K562 (cell line): ENCODE data around the gene WDR45. TPM values are rescaled to one million over a fixed set of nuclear protein-coding genes. Genes with fewer than 3 reads are reported as not detected.
A peak's percentile ranks its signal among the peaks of the same experiment; 100 is the strongest.

Source experiments
- FOXK2 ChIP-seq, 2 experiments: fragments of 450-650 bp; IDR thresholded peaks in 1 of 2; conservative IDR thresholded peaks in 1 of 2; 2 replicates each; pipeline ENCODE4 v1.6.1; 2016; ENCODE audit warnings: low read depth in 2 of 2, mild to moderate bottlenecking in 1 of 2
- HDAC3 ChIP-seq: fragments of 450-650 bp; IDR thresholded peaks from 2 replicates; pipeline ENCODE4 v1.6.1; 2018; ENCODE audit warnings: borderline replicate concordance, mild to moderate bottlenecking, moderate library complexity; ENCODE audit not compliant: partially characterized antibody
- HLTF ChIP-seq: fragments of 450-650 bp; IDR thresholded peaks from 2 replicates; pipeline ENCODE4 v1.6.1; 2016
- HMGN3 ChIP-seq: IDR thresholded peaks from 2 replicates; pipeline ENCODE4 v1.6.1; 2011; ENCODE audit warnings: borderline replicate concordance, low read depth, mild to moderate bottlenecking, mixed read lengths, low read length; ENCODE audit not compliant: insufficient read length; ENCODE audit errors: extremely low read depth
- HNRNPH1 ChIP-seq: fragments of 200-400 bp; formaldehyde crosslinking; optimal IDR thresholded peaks from 2 replicates; pipeline ENCODE3; 2017; ENCODE audit warnings: low read depth, mild to moderate bottlenecking, low read length, moderate library complexity
- MEF2D ChIP-seq: conservative IDR thresholded peaks from 2 replicates; pipeline ENCODE4 v1.6.1; 2016; ENCODE audit warnings: low read depth, missing genetic modification characterization, missing compliant biosample characterization
- MYC ChIP-seq, 2 experiments: fragments of 250-450 bp in 1 of 2; sonication (Bioruptor Pico) in 1 of 2; IDR thresholded peaks; 2 replicates each; pipeline versions ENCODE4 v1.5.1 to v1.6.1; 2012 to 2021; ENCODE audit warnings: low read depth in 2 of 2, borderline replicate concordance in 1 of 2, improper control_type of control experiment in 1 of 2, low read length in 1 of 2, mild to moderate bottlenecking in 1 of 2, moderate library complexity in 1 of 2
- NFXL1 ChIP-seq: fragments of 450-650 bp; formaldehyde crosslinking; IDR thresholded peaks from 2 replicates; pipeline ENCODE4 v1.4.0; 2021; ENCODE audit warnings: mild to moderate bottlenecking
- SMAD2 ChIP-seq: fragments of 150-350 bp; IDR thresholded peaks from 2 replicates; pipeline ENCODE4 v1.6.1; 2014; ENCODE audit warnings: low read depth, mild to moderate bottlenecking, low read length
- SNRNP70 ChIP-seq: fragments of 200-400 bp; formaldehyde crosslinking; optimal IDR thresholded peaks from 2 replicates; pipeline ENCODE3; 2017; ENCODE audit warnings: low read depth, low read length
- SOX6 ChIP-seq: fragments of 450-650 bp; IDR thresholded peaks from 2 replicates; pipeline ENCODE4 v1.6.1; 2014; ENCODE audit warnings: mild to moderate bottlenecking
- STAT5A ChIP-seq: IDR thresholded peaks from 2 replicates; pipeline ENCODE4 v1.6.1; 2012; ENCODE audit warnings: low read length, inconsistent platforms, borderline replicate concordance
- TEAD1 ChIP-seq, 2 experiments: fragments of 450-650 bp in 1 of 2; sonication (generic) in 1 of 2; formaldehyde crosslinking; IDR thresholded peaks; 2 replicates each; pipeline versions ENCODE4 v1.4.0 to v1.8.0; 2020 to 2022; ENCODE audit warnings: mild to moderate bottlenecking in 2 of 2, missing genetic modification reagents in 1 of 2
- ZC3H11A ChIP-seq: IDR thresholded peaks from 2 replicates; pipeline ENCODE4 v1.6.1; 2012; ENCODE audit warnings: low read depth, low read length, improper control_type of control experiment
- ZNF12 ChIP-seq: sonication (generic); formaldehyde crosslinking; IDR thresholded peaks from 2 replicates; pipeline ENCODE4 v1.4.0; 2020; ENCODE audit warnings: mild to moderate bottlenecking, missing genetic modification reagents
- ZNF197 ChIP-seq: fragments of 200-800 bp; sonication (Bioruptor generic); IDR thresholded peaks from 2 replicates; pipeline ENCODE4 v1.6.1; 2016; ENCODE audit warnings: low read depth, missing genetic modification characterization, missing compliant biosample characterization
- ZNF316 ChIP-seq: fragments of 450-650 bp; IDR thresholded peaks from 2 replicates; pipeline ENCODE4 v1.6.1; 2016
- ZNF384 ChIP-seq: IDR thresholded peaks from 2 replicates; pipeline ENCODE4 v1.6.1; 2012; ENCODE audit warnings: low read depth, low read length, improper control_type of control experiment
- ZNF699 ChIP-seq: fragments of 250-450 bp; sonication (Bioruptor Pico); IDR thresholded peaks from 2 replicates; pipeline ENCODE4 v1.8.0; 2021; ENCODE audit warnings: mild to moderate bottlenecking, moderate library complexity; ENCODE audit not compliant: insufficient replicate concordance
- ZNF76 ChIP-seq: fragments of 250-450 bp; sonication (Bioruptor Pico); IDR thresholded peaks from 2 replicates; pipeline ENCODE4 v1.4.0; 2020; ENCODE audit warnings: mild to moderate bottlenecking, moderate library complexity, borderline replicate concordance
- polyA plus RNA-seq, 8 experiments: library from polyadenylated mRNA; depleted of rRNA in 4 of 8; stranded (reverse) in 5 of 8; unstranded in 3 of 8; fragments of >200 nt; fragmentation: Nextera tagmentation in 2 of 8; fragmentation: Illumina TruSeq in 1 of 8; extraction: Ambion mirVana in 2 of 8; extraction: Trizol in 1 of 8; gene quantifications; 2 replicates each; pipeline versions ENCODE4 v1.2.1 to v1.2.3, GENCODE V29; 2011 to 2014; ENCODE audit warnings: inconsistent platforms in 1 of 8, missing spikeins in 1 of 8
- total RNA-seq, 7 experiments: library from RNA; depleted of rRNA in 6 of 7; stranded (reverse); fragments of >200 nt in 6 of 7; fragmentation: Illumina TruSeq in 2 of 7; extraction: Trizol in 2 of 7; gene quantifications; 2 replicates each; pipeline versions ENCODE4 v1.2.1 to v1.2.3, GENCODE V29; 2011 to 2021; ENCODE audit warnings: low replicate concordance in 1 of 7
- TF ChIP-seq, protein P1 (sequence below), 2 experiments: fragments of 450-650 bp in 1 of 2; sonication (generic) in 1 of 2; formaldehyde crosslinking; conservative IDR thresholded peaks; 2 replicates each; pipeline versions ENCODE4 v1.4.0 to v1.8.1; 2020 to 2022; ENCODE audit warnings: mild to moderate bottlenecking in 1 of 2, missing genetic modification reagents in 1 of 2

Gene WDR45
- total and polyA plus RNA-seq, 9 of the 15 experiments (the other 6 are each of a cell fraction or from before 2014, with no cell fraction given): 19.4 to 136 (median 59.7) TPM

DNA sequence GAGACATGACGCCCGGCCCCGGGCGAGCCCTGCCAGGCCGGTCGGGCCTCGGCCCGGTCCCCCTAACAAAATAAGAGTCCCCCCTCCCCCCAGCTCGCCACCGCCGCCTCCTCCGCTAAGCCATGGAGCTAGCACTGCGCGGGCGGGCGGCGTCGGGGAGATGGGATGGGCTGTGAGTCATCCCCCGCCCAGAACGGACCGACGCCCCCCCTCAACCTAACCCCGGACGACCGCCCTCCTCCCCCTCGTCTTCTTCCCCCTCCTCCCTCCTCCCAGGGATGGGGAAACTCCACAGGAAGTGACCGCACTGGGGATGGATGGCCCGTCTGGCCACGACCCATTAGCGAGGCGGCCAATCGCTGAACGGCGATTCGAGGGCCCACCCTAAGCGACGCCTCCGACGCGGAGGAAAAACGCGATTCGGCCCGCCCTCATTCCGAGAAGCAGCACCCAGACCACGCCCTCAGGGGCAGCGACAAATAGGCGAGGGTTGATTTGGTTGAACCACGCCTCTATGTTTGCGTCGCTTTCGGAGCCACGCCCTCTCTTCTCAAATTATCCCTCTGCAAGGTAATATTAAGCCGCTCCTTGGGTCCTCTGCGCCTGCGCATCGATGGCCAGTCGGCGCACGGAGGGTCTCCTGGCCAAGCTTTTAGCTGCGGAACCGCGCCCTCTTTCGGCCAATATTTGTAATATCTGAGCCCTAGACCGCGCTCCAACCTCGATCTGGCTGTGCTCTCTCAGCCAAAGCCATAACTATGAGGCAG, 36.3 kb downstream of the WDR45 start, which contains the start of gene TFE3 (continued):
- peak; percentile 39; the same call in 1 of the 2 replicates for TF ChIP-seq SOX6
- no peak for TF ChIP-seq ZNF197 (CRISPR knock-in tag)
- no peak for TF ChIP-seq ZNF12 (CRISPR knock-in tag)
- TF ChIP-seq HNRNPH1: no peak
- peak; percentile 64 for TF ChIP-seq HMGN3
- TF ChIP-seq FOXK2 (conservative IDR thresholded peaks at IDR 0.05 in 1 of 2, IDR thresholded peaks at IDR 0.05 in 1 of 2; ENCODE audit: low read depth in 2 of 2): 0 out of 4 replicates have a peak, but pooled peaks of 1 of the 2 experiments have one; percentile 24
- TF ChIP-seq ZC3H11A: no peak
- peak; percentile 31; the same call in 1 of the 2 replicates for TF ChIP-seq MYC (IDR thresholded peaks at IDR 0.05; ENCODE audit: low read depth, low read length)
- no peak for TF ChIP-seq MYC (CRISPR knock-in tag; IDR thresholded peaks at IDR 0.05; ENCODE audit: borderline replicate concordance, low read depth)
- TF ChIP-seq, protein P1, sequence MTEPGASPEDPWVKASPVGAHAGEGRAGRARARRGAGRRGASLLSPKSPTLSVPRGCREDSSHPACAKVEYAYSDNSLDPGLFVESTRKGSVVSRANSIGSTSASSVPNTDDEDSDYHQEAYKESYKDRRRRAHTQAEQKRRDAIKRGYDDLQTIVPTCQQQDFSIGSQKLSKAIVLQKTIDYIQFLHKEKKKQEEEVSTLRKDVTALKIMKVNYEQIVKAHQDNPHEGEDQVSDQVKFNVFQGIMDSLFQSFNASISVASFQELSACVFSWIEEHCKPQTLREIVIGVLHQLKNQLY (CRISPR knock-in tag; conservative IDR thresholded peaks at IDR 0.05): no peak
- TF ChIP-seq ZNF699 (CRISPR knock-in tag): no peak
- TF ChIP-seq HLTF: no peak
- no peak for TF ChIP-seq ZNF316
- no peak for TF ChIP-seq SNRNP70
- no peak for TF ChIP-seq ZNF76 (CRISPR knock-in tag)
- no peak for TF ChIP-seq MEF2D (tag)
- no peak for TF ChIP-seq HDAC3
- TF ChIP-seq NFXL1 (CRISPR knock-in tag): no peak
- TF ChIP-seq SMAD2: no peak
- TF ChIP-seq STAT5A: no peak; the same call in 1 of the 2 replicates
- TF ChIP-seq TEAD1 (CRISPR knock-in tag; IDR thresholded peaks at IDR 0.05): no peak
- TF ChIP-seq ZNF384: no peak
